Measurements from ENCODE around the gene MXD1. TPM values are rescaled to one million over a fixed set of nuclear protein-coding genes. Genes with fewer than 3 reads are reported as not detected.

The MXD1 gene
- total and polyA plus RNA-seq, 9 of the 15 experiments (the other 6 are each of a cell fraction or from before 2014, with no cell fraction given) = 6.7 to 35.9 (median 11.0) TPM

GRCh38 chr2:69914164-69914949 is 552 bp upstream of the MXD1 start:
- peak; percentile 95 to 100 (median 97) for DNase-seq (ENCODE audit: extremely low read depth in 1 of 4, low spot score in 3 of 4)
- Histone ChIP-seq H3K4me3 (peak overlapping the region; percentile 96), H2AFZ (ENCODE audit: low read depth, low read length) (peak overlapping the region; percentile 88), H4K20me1 (replicated peaks; ENCODE audit: control insufficient read depth, insufficient read depth, low read length) (no peaks in the 10 kb centered on the region), H3K36me3 (ENCODE audit: control insufficient read depth, insufficient read depth, low read length) (peaks cover 48% of the 10 kb centered on the region), H3K9ac (ENCODE audit: insufficient read depth in 1 of 2, low read depth in 2 of 2, low read length in 2 of 2) (peak overlapping the region; percentile 88 to 95), H3K4me1 (replicated peaks in 1 of 2; ENCODE audit: control insufficient read depth in 2 of 2, insufficient read depth in 2 of 2, low read length in 2 of 2) (peaks cover 15 to 21% of the 10 kb centered on the region in 2 experiments), H3K9me3 (replicated peaks; ENCODE audit: control insufficient read depth, insufficient read depth, low read depth, low read length) (no peaks in the 10 kb centered on the region), H3K4me2 (ENCODE audit: insufficient read depth, low read length) (peak overlapping the region; percentile 75), H3K9me1 (ENCODE audit: control insufficient read depth, insufficient read depth, low read length) (no peaks in the 10 kb centered on the region), H3K27me3 (ENCODE audit: control insufficient read depth in 2 of 2, insufficient read depth in 2 of 2, low read length in 2 of 2) (no peaks in the 10 kb centered on the region), H3K79me2 (ENCODE audit: control insufficient read depth, insufficient read depth, low read length) (peaks cover 57% of the 10 kb centered on the region), H3K27ac (ENCODE audit: extremely low read depth, low read depth, low read length) (peak overlapping the region; percentile 96)
- in situ Hi-C loops (cut with MboI) = loop anchor here (10.0 to 25.0 kb wide), 2 partner anchors 390 to 723 kb away; partner anchors contain the start of gene FAM136A
- ChIA-PET CTCF (ENCODE audit: low intra/inter-chr PET ratio) (interaction anchor here (0.6 to 4.2 kb wide), 3 partner anchors 99 to 228 kb away, joined by 3 to 20 read pairs (median 3); no protein-coding TSS in a partner anchor), POLR2A (interaction anchor here (0.6 to 12.6 kb wide), 55 partner anchors 10 to 595 kb away, joined by 3 to 107 read pairs (median 5); partner anchors contain the start of genes C2orf42, FAM136A, GMCL1 and NFU1)
- intact Hi-C loops (cut with micrococcal nuclease) = loop anchor here (1.0 to 10.0 kb wide), 7 partner anchors 82 to 352 kb away; partner anchors contain the start of genes AAK1, C2orf42 and PCBP1
- 1% methylated on average over 55 of the region's 56 CpGs for WGBS (ENCODE audit: insufficient coverage, low coverage, missing lambda C conversion rate)
- peak; percentile 89 for ATAC-seq
- BruUV-seq (replicated peaks) = TSS peak; percentile 96
- peak; percentile 99 for FAIRE-seq
- TF ChIP-seq HMBOX1 (IDR thresholded peaks at IDR 0.05) (no peak), PHF21A (IDR thresholded peaks at IDR 0.05; ENCODE audit: borderline replicate concordance, low read depth) (0 out of 2 replicates have a peak, but pooled peaks have one; percentile 75), PPARD (CRISPR knock-in tag; IDR thresholded peaks at IDR 0.05) (no peak), TCF7L2 (IDR thresholded peaks at IDR 0.05; ENCODE audit: low read depth, low read length) (no peak), DDX20 (tag; IDR thresholded peaks at IDR 0.05; ENCODE audit: low read depth) (no peak), NCOA1 (IDR thresholded peaks at IDR 0.05; ENCODE audit: low read depth) (no peak), NBN (IDR thresholded peaks at IDR 0.05; ENCODE audit: low read depth) (peak; percentile 92), BCLAF1 (IDR thresholded peaks at IDR 0.05; ENCODE audit: borderline replicate concordance in 1 of 2, control insufficient read depth in 1 of 2, low read depth in 2 of 2, low read length in 1 of 2) (no peak), GTF2F1 (IDR thresholded peaks at IDR 0.05; ENCODE audit: low read depth, low read length) (peak; percentile 60; the same call in 1 of the 2 replicates), EHMT2 (IDR thresholded peaks at IDR 0.05) (no peak), ZBTB8A (IDR thresholded peaks at IDR 0.05; ENCODE audit: partially characterized antibody) (no peak), OTX1 (CRISPR knock-in tag; IDR thresholded peaks at IDR 0.05) (no peak), XRCC3 (IDR thresholded peaks at IDR 0.05) (no peak), ZNF639 (CRISPR knock-in tag; conservative IDR thresholded peaks at IDR 0.05 in 1 of 2, IDR thresholded peaks at IDR 0.05 in 1 of 2) (peak in 1 of 2 experiments; percentile 86; a peak in 1 of 4 replicates)

Data from K562 (cell line).